Effector memory CD8-positive, alpha-beta T cell (primary cell): ENCODE data around the gene PDIA4.

Experiments
- ATAC-seq: fragments of 150-1000 bp; cut with Tn5 transposase; replicated peaks from 2 replicates; pipeline ENCODE4 v1.10.0; 2021; ENCODE audit warnings: mild to moderate bottlenecking, moderate library complexity
- DNase-seq, 3 experiments: peaks; one replicate each; pipeline ENCODE4 v3.0.0; 2021
- H3K27ac Mint-ChIP-seq, 2 donors: one replicate each; pipeline ENCODE4 v1.8.0; 2022; ENCODE audit warnings: mild to moderate bottlenecking in 2 of 2, mixed read lengths in 2 of 2, moderate library complexity in 2 of 2
- H3K27me3 Mint-ChIP-seq, 2 donors: one replicate each; pipeline ENCODE4 v1.8.0; 2022; ENCODE audit warnings: mixed read lengths in 2 of 2
- H3K36me3 Mint-ChIP-seq: one replicate; pipeline ENCODE4 v1.8.0; 2022; ENCODE audit warnings: mild to moderate bottlenecking, moderate library complexity, mixed read lengths; ENCODE audit not compliant: insufficient read depth
- H3K4me1 Mint-ChIP-seq, 2 donors: one replicate each; pipeline ENCODE4 v1.8.0; 2022; ENCODE audit warnings: low read depth in 2 of 2, mixed read lengths in 2 of 2
- H3K4me3 Mint-ChIP-seq, 2 donors: one replicate each; pipeline ENCODE4 v1.8.0; 2022; ENCODE audit warnings: mild to moderate bottlenecking in 2 of 2, mixed read lengths in 2 of 2, moderate library complexity in 2 of 2
- H3K9me3 Mint-ChIP-seq, 2 donors: one replicate each; pipeline ENCODE4 v1.8.0; 2022; ENCODE audit warnings: mixed read lengths in 2 of 2

The PDIA4 gene

GRCh38 chr7:148964483-148965267, 63.6 kb downstream of the PDIA4 start:
- Mint-ChIP-seq H3K36me3 (peaks cover 43% of the 10 kb centered on the region), H3K27me3 (no peaks in the 10 kb centered on the region), H3K4me1 (peaks cover 18 to 23% of the 10 kb centered on the region in 2 donors), H3K27ac (peak overlapping the region; percentile 93 to 94), H3K4me3 (peak overlapping the region; percentile 81 to 83), H3K9me3 (no peaks in the 10 kb centered on the region)
- ATAC-seq (no peak), DNase-seq (no peak)

DNA sequence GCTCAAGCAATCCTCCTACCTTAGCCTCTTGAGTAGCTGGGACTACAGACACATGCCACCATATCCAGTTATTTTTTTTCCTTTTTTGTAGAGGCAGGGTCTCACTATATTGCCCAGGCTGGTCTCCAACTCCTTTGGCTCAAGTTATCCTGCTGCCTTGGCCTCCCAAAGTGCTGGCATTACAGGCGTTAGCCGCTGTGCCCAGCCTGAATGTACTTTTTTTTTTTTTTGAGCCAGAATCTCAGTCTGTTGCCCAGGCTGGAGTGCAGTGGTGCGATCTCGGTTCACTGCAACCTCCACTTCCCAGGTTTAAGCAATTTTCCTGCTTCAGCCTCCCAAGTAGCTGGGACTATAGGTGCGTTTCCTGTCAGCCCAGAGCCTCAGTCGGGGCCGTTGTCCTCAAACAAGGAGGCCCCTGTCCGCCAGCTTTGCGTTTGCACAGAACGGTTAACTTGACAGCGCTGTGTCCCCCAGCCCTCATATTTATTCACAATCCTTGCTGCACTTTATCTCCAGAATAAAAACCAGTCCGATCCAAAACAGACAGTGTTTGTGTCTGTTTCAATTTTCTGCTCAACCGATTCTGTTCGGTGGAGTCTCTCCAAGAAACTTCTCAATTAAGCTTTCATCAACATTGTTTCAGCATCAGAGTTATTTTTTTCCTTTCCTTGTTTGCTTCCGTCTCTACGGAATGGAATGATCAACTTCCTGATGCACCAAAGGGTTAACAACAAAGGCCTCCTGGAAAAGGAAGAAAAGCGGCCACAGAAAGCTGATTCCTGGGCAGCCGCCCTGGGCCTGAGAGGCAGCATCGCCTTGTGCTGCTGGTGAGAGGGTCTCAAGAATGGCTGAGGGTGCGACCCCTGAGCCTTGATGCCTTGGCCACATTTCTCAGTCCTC, 64.5 kb downstream of the PDIA4 start:
- H3K36me3 Mint-ChIP-seq, result peaks cover 43% of the 10 kb centered on the region
- peak in 1 of 3 experiments; percentile 8 for DNase-seq

GRCh38 chr7:148962823-148963582, 65.3 kb downstream of the PDIA4 start:
- ATAC-seq (peak; percentile 63), DNase-seq (peak; percentile 48 to 57 (median 50))
- Mint-ChIP-seq H3K27me3 (no peaks in the 10 kb centered on the region), H3K9me3 (no peaks in the 10 kb centered on the region), H3K27ac (peak overlapping the region; percentile 93 to 94), H3K4me3 (peak overlapping the region; percentile 81 to 83), H3K4me1 (peaks cover 18 to 23% of the 10 kb centered on the region in 2 donors), H3K36me3 (peaks cover 43% of the 10 kb centered on the region)

More for the DNA sequence above, 64.5 kb downstream of the PDIA4 start:
- H3K27me3 Mint-ChIP-seq, result no peaks in the 10 kb centered on the region
- no peak for ATAC-seq
- peak overlapping the region; percentile 93 to 94 for H3K27ac Mint-ChIP-seq
- H3K4me3 Mint-ChIP-seq, result peak overlapping the region; percentile 81 to 83
- peaks cover 18 to 23% of the 10 kb centered on the region in 2 donors for H3K4me1 Mint-ChIP-seq
- H3K9me3 Mint-ChIP-seq, result no peaks in the 10 kb centered on the region

- peak overlapping the region; percentile 81 to 83 for H3K4me3 Mint-ChIP-seq
- no peaks in the 10 kb centered on the region for H3K27me3 Mint-ChIP-seq
- H3K36me3 Mint-ChIP-seq, result peaks cover 43% of the 10 kb centered on the region
- H3K9me3 Mint-ChIP-seq, result no peaks in the 10 kb centered on the region
- DNase-seq, result no peak
- no peak for ATAC-seq
- peak overlapping the region; percentile 93 to 94 for H3K27ac Mint-ChIP-seq
- peaks cover 18 to 23% of the 10 kb centered on the region in 2 donors for H3K4me1 Mint-ChIP-seq
Measured at GRCh38 chr7:148962440-148962822, 65.9 kb downstream of the PDIA4 start.

- no peaks in the 10 kb centered on the region for H3K27me3 Mint-ChIP-seq
- H3K4me1 Mint-ChIP-seq, result peaks cover 11 to 14% of the 10 kb centered on the region in 2 donors
- H3K36me3 Mint-ChIP-seq, result peaks cover 28% of the 10 kb centered on the region
- DNase-seq, result no peak
- H3K27ac Mint-ChIP-seq, result no peak overlapping the region
- no peaks in the 10 kb centered on the region for H3K9me3 Mint-ChIP-seq
- no peak for ATAC-seq
- H3K4me3 Mint-ChIP-seq, result no peak overlapping the region
Measured at GRCh38 chr7:148959726-148960125, 68.6 kb downstream of the PDIA4 start.

- H3K4me1 Mint-ChIP-seq, result peaks cover 4% of the 10 kb centered on the region in 2 donors
- no peaks in the 10 kb centered on the region for H3K27me3 Mint-ChIP-seq
- H3K27ac Mint-ChIP-seq, result no peak overlapping the region
- DNase-seq (no peak), ATAC-seq (no peak)
- H3K9me3 Mint-ChIP-seq, result no peaks in the 10 kb centered on the region
- no peak overlapping the region for H3K4me3 Mint-ChIP-seq
- H3K36me3 Mint-ChIP-seq, result peaks cover 13% of the 10 kb centered on the region
Measured at GRCh38 chr7:148958061-148958460, 70.2 kb downstream of the PDIA4 start.

DNA sequence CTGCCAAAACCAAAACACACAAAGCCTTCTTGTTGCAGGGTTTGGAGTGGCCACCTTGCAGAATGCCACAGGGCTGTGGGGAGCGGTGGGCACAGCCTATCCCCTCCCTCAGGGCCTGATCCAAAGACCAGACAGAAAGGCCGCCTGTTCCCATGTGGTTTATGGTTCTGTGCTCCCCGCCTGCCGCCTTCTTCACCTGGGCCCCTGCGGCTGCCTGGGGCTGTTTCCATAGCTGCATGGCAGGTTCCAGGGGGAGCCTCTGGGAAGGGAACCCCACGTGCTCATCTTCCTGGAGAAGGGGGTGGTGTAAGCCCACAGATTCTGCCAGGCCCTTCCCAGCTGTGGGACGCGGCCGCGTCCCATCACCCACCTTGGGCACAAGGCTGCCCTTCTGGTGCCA, 73.5 kb downstream of the PDIA4 start:
- Mint-ChIP-seq H3K27me3 (no peaks in the 10 kb centered on the region), H3K27ac (no peak overlapping the region), H3K36me3 (peaks cover 5% of the 10 kb centered on the region), H3K9me3 (no peaks in the 10 kb centered on the region), H3K4me1 (no peaks in the 10 kb centered on the region), H3K4me3 (no peak overlapping the region)
- no peak for ATAC-seq
- no peak for DNase-seq

GRCh38 chr7:148953676-148954075, 74.6 kb downstream of the PDIA4 start:
- no peak for DNase-seq
- Mint-ChIP-seq H3K27ac (no peak overlapping the region), H3K4me1 (no peaks in the 10 kb centered on the region), H3K9me3 (no peaks in the 10 kb centered on the region), H3K36me3 (peaks cover 5% of the 10 kb centered on the region), H3K4me3 (no peak overlapping the region), H3K27me3 (no peaks in the 10 kb centered on the region)
- ATAC-seq, result no peak
